Measurements from ENCODE around the gene SMOC1. TPM values are rescaled to one million over a fixed set of nuclear protein-coding genes. Genes with fewer than 3 reads are reported as not detected.
A peak's percentile ranks its signal among the peaks of the same experiment; 100 is the strongest.

Gene SMOC1
- total RNA-seq, 1 donor from 2014 or later: 89.3 TPM

GRCh38 chr14:70000601-70001000 is 121.4 kb downstream of the SMOC1 start:
- Histone ChIP-seq H4K20me1 (ENCODE audit: low read depth) (peaks cover 19% of the 10 kb centered on the region), H3K4me2 (no peak overlapping the region), H3F3A (ENCODE audit: low read depth) (peaks cover 25% of the 10 kb centered on the region), H3K9ac (no peak overlapping the region), H3K4me3 (no peak overlapping the region), H2AFZ (replicated peaks) (no peak overlapping the region), H3K27me3 (no peaks in the 10 kb centered on the region), H3K9me3 (ENCODE audit: low read depth) (no peaks in the 10 kb centered on the region), H3K4me1 (peaks cover 17% of the 10 kb centered on the region), H3K36me3 (peaks cover 9% of the 10 kb centered on the region), H3K79me2 (ENCODE audit: low read depth) (no peaks in the 10 kb centered on the region), H3K27ac (no peak overlapping the region)
- peaks cover 13% of the 10 kb centered on the region for H3K36me3 Mint-ChIP-seq
- H3K27me3 Mint-ChIP-seq (ENCODE audit: insufficient read depth, low read depth): no peaks in the 10 kb centered on the region
- DNase-seq (ENCODE audit: low spot score): no peak
- H3K4me1 Mint-ChIP-seq: peaks cover 10% of the 10 kb centered on the region
- H3K9me3 Mint-ChIP-seq: no peaks in the 10 kb centered on the region
- no peak for TF ChIP-seq EZH2phosphoT487 (IDR thresholded peaks at IDR 0.05)
- no peak overlapping the region for H3K27ac Mint-ChIP-seq
- H3K4me3 Mint-ChIP-seq: no peak overlapping the region

DNA sequence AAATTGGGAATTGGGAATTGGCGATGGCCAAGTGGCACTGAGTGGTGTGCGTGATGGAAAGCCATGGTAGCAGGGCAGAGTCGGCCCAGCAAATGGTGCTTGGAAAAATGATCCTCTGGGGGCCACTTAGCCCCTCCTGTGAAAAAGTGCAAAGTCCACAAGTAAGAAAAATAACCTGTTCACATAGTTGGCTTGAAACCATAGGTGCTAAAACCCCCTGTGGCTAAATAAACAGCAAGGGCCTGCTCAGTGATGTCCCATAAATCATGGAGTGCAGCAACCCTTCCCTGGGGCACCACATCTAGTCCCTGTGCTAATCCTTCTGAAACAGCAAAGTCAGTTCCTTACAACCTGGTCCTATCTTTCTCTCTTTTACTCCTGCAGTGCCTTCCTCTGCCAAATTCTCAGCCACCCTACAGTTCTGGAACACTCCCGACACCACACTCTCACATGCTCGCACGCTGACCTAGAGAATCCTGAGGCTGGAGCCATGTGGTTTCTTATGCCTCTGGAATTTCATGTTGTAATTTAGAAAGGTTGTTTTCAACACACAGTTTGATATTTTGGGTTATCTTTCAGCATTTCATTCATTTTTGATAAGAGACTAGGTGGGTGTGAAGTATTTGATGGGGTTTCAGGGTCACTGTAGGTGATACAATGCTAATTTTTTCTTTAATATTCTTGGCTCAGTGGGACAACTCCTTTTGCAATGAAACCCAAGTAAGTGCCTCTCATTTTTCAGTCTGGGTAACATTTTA is 123.6 kb downstream of the SMOC1 start:
- H3F3A ChIP-seq (ENCODE audit: low read depth): peaks cover 25% of the 10 kb centered on the region
- H3K36me3 ChIP-seq: peaks cover 6% of the 10 kb centered on the region
- no peak overlapping the region for H3K9ac ChIP-seq
- H3K27ac ChIP-seq: no peak overlapping the region
- no peaks in the 10 kb centered on the region for H3K9me3 ChIP-seq (ENCODE audit: low read depth)
- Mint-ChIP-seq H3K4me3 (no peak overlapping the region), H3K27ac (peak overlapping the region; percentile 18), H3K4me1 (peaks cover 29% of the 10 kb centered on the region), H3K9me3 (no peaks in the 10 kb centered on the region), H3K27me3 (ENCODE audit: insufficient read depth, low read depth) (peaks cover 2% of the 10 kb centered on the region), H3K36me3 (peaks cover 10% of the 10 kb centered on the region)
- no peak overlapping the region for H2AFZ ChIP-seq (replicated peaks)
- no peak for DNase-seq (ENCODE audit: low spot score)
- TF ChIP-seq EZH2phosphoT487 (IDR thresholded peaks at IDR 0.05): no peak
- TF ChIP-seq, protein P1, sequence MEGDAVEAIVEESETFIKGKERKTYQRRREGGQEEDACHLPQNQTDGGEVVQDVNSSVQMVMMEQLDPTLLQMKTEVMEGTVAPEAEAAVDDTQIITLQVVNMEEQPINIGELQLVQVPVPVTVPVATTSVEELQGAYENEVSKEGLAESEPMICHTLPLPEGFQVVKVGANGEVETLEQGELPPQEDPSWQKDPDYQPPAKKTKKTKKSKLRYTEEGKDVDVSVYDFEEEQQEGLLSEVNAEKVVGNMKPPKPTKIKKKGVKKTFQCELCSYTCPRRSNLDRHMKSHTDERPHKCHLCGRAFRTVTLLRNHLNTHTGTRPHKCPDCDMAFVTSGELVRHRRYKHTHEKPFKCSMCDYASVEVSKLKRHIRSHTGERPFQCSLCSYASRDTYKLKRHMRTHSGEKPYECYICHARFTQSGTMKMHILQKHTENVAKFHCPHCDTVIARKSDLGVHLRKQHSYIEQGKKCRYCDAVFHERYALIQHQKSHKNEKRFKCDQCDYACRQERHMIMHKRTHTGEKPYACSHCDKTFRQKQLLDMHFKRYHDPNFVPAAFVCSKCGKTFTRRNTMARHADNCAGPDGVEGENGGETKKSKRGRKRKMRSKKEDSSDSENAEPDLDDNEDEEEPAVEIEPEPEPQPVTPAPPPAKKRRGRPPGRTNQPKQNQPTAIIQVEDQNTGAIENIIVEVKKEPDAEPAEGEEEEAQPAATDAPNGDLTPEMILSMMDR (IDR thresholded peaks at IDR 0.05): no peak
- H3K27me3 ChIP-seq: no peaks in the 10 kb centered on the region
- H4K20me1 ChIP-seq (ENCODE audit: low read depth): peaks cover 41% of the 10 kb centered on the region
- H3K79me2 ChIP-seq (ENCODE audit: low read depth): no peaks in the 10 kb centered on the region
- H3K4me2 ChIP-seq: no peak overlapping the region
- no peak overlapping the region for H3K4me3 ChIP-seq
- peaks cover 17% of the 10 kb centered on the region for H3K4me1 ChIP-seq

DNA sequence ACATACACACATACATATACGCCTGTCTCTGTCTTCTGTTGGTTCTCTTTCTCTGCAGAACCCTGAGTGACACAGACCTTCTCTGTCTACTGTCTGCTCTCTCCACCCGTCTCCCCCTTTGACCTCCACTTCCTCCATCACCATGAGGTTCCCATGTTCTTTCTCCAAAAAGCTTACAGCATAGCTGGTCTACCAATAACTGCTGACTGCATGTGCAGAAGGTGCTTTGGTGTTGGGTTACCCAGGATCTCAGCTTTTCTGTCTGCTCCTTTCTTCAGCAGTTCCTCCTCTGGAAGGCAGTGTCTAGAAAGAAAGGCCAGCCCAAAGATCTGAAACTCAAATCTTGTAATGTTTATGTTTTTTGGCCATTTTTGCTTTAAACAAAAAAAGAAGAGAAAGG is 125.6 kb downstream of the SMOC1 start:
- no peak for DNase-seq (ENCODE audit: low spot score)
- H3K4me3 Mint-ChIP-seq: no peak overlapping the region
- Histone ChIP-seq H3K27me3 (no peaks in the 10 kb centered on the region), H3K4me3 (no peak overlapping the region), H3K9ac (no peak overlapping the region), H3K27ac (peak overlapping the region; percentile 69), H3K4me1 (peaks cover 29% of the 10 kb centered on the region), H3K9me3 (ENCODE audit: low read depth) (no peaks in the 10 kb centered on the region), H3K4me2 (peak overlapping the region; percentile 51), H4K20me1 (ENCODE audit: low read depth) (peaks cover 53% of the 10 kb centered on the region), H3K79me2 (ENCODE audit: low read depth) (no peaks in the 10 kb centered on the region), H3F3A (ENCODE audit: low read depth) (peaks cover 25% of the 10 kb centered on the region), H2AFZ (replicated peaks) (no peak overlapping the region), H3K36me3 (peaks cover 5% of the 10 kb centered on the region)
- TF ChIP-seq EZH2 (IDR thresholded peaks at IDR 0.05): no peak
- TF ChIP-seq, protein P1 (IDR thresholded peaks at IDR 0.05): no peak
- TF ChIP-seq EZH2phosphoT487 (IDR thresholded peaks at IDR 0.05): no peak
- peaks cover 2% of the 10 kb centered on the region for H3K27me3 Mint-ChIP-seq (ENCODE audit: insufficient read depth, low read depth)
- H3K4me1 Mint-ChIP-seq: peaks cover 46% of the 10 kb centered on the region
- no peak overlapping the region for H3K27ac Mint-ChIP-seq
- H3K9me3 Mint-ChIP-seq: no peaks in the 10 kb centered on the region
- H3K36me3 Mint-ChIP-seq: peaks cover 10% of the 10 kb centered on the region

DNA sequence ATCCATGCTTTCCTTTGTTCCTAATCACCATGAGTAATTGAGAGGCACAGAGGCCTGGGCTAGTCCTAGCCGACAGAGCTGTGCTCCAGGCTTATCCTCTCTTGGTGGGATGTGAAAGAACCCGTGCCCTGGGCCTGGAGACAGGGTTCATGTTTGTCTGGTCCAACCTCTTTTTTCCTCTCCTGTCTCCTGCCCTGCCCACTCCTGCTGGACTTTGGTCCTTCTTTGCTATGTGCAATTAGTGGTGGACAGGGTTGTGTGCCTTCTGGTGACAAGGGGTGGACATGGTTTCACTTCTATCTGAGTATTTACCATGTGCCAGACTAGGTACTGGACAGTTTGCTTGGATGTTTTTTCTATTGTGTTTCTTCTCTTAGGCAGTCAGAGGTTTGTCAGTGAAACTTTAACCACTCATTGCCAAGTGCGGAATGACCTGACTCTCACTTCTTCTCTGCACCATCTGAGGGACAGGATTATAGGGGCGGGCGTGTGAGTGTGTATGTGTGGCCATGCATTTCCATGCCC is 126.1 kb downstream of the SMOC1 start:
- Histone ChIP-seq H4K20me1 (ENCODE audit: low read depth) (peaks cover 53% of the 10 kb centered on the region), H3K4me1 (peaks cover 29% of the 10 kb centered on the region), H3K4me3 (no peak overlapping the region), H3K36me3 (no peaks in the 10 kb centered on the region), H3K9me3 (ENCODE audit: low read depth) (no peaks in the 10 kb centered on the region), H3K4me2 (peak overlapping the region; percentile 51), H3K27ac (no peak overlapping the region), H2AFZ (replicated peaks) (no peak overlapping the region), H3K9ac (no peak overlapping the region), H3K27me3 (no peaks in the 10 kb centered on the region), H3K79me2 (ENCODE audit: low read depth) (no peaks in the 10 kb centered on the region), H3F3A (ENCODE audit: low read depth) (peaks cover 25% of the 10 kb centered on the region)
- peak overlapping the region; percentile 38 for H3K27ac Mint-ChIP-seq
- peaks cover 2% of the 10 kb centered on the region for H3K27me3 Mint-ChIP-seq (ENCODE audit: insufficient read depth, low read depth)
- peaks cover 51% of the 10 kb centered on the region for H3K4me1 Mint-ChIP-seq
- peaks cover 9% of the 10 kb centered on the region for H3K36me3 Mint-ChIP-seq
- TF ChIP-seq EZH2phosphoT487 (IDR thresholded peaks at IDR 0.05): no peak
- no peak for TF ChIP-seq EZH2 (IDR thresholded peaks at IDR 0.05)
- TF ChIP-seq, protein P1 (IDR thresholded peaks at IDR 0.05): no peak
- peak; percentile 76 for DNase-seq (ENCODE audit: low spot score)
- H3K9me3 Mint-ChIP-seq: no peaks in the 10 kb centered on the region
- no peak overlapping the region for H3K4me3 Mint-ChIP-seq
